Lower lobe of right lung (tissue), 2 donors: ENCODE data around the gene ELF1. TPM values are rescaled to one million over a fixed set of nuclear protein-coding genes. Genes with fewer than 3 reads are reported as not detected.
A peak's percentile ranks its signal among the peaks of the same experiment; 100 is the strongest.

Source experiments
- ATAC-seq, 2 donors: fragments of 200-7000 bp; cut with Tn5 transposase; one replicate each; pipeline ENCODE4 v1.9.1; 2020 to 2022; ENCODE audit warnings: mild to moderate bottlenecking in 2 of 2, moderate library complexity in 2 of 2
- DNase-seq: peaks from one replicate; pipeline ENCODE4 v3.0.0-alpha.2; 2020
- H3K27ac ChIP-seq: fragments of 200-600 bp; one replicate; pipeline ENCODE4 v1.8.0; 2022
- H3K27me3 ChIP-seq: fragments of 200-600 bp; one replicate; pipeline ENCODE4 v1.8.0; 2022; ENCODE audit warnings: low read depth
- H3K36me3 ChIP-seq: fragments of 200-600 bp; one replicate; pipeline ENCODE4 v1.8.0; 2022; ENCODE audit warnings: mild to moderate bottlenecking
- H3K4me1 ChIP-seq: fragments of 200-600 bp; one replicate; pipeline ENCODE4 v1.8.0; 2022
- H3K4me3 ChIP-seq: fragments of 200-600 bp; one replicate; pipeline ENCODE4 v1.8.0; 2022; ENCODE audit warnings: mild to moderate bottlenecking
- H3K9me3 ChIP-seq: fragments of 200-600 bp; one replicate; pipeline ENCODE4 v1.8.0; 2022
- CTCF ChIP-seq: fragments of 200-600 bp; IDR thresholded peaks from one replicate; pipeline ENCODE4 v1.8.0; 2022; ENCODE audit warnings: antibody characterized with exemption, mild to moderate bottlenecking
- intact Hi-C: fragments of 100-400 bp; cut with DNase I; formaldehyde crosslinking; loops from one replicate; pipeline ENCODE4 v1.11.0; 2022
- total RNA-seq: library from RNA; stranded (reverse); fragmentation: NEBNext Ultra II Directional; extraction: Animal tissue kit (Norgen Biotek cat#: 25700); gene quantifications from one replicate; pipeline ENCODE4 v1.2.1, GENCODE V29; 2021
- donor health status: DM: no; HTN: yes; CAD: no; lungs with severe emphysema.

Gene ELF1
- total RNA-seq, 1 donor from 2014 or later: 98.1 TPM

GRCh38 chr13:41034881-41035280, 15.8 kb upstream of the ELF1 start:
- ATAC-seq: peak in 1 of 2 donors; percentile 55
- Histone ChIP-seq H3K27ac (no peak overlapping the region), H3K27me3 (no peaks in the 10 kb centered on the region), H3K4me3 (no peak overlapping the region), H3K4me1 (peaks cover 21% of the 10 kb centered on the region), H3K9me3 (no peaks in the 10 kb centered on the region), H3K36me3 (no peaks in the 10 kb centered on the region)
- no peak for TF ChIP-seq CTCF
- no peak for DNase-seq
- intact Hi-C loops: no loop called here

- Histone ChIP-seq H3K4me1 (peaks cover 21% of the 10 kb centered on the region), H3K4me3 (no peak overlapping the region), H3K36me3 (no peaks in the 10 kb centered on the region), H3K9me3 (no peaks in the 10 kb centered on the region), H3K27me3 (no peaks in the 10 kb centered on the region), H3K27ac (no peak overlapping the region)
- TF ChIP-seq CTCF: no peak
- no peak for DNase-seq
- intact Hi-C loops: no loop called here
- ATAC-seq: no peak
These were observed 15.3 kb upstream of the ELF1 start for GRCh38 chr13:41034382-41034781.

DNA sequence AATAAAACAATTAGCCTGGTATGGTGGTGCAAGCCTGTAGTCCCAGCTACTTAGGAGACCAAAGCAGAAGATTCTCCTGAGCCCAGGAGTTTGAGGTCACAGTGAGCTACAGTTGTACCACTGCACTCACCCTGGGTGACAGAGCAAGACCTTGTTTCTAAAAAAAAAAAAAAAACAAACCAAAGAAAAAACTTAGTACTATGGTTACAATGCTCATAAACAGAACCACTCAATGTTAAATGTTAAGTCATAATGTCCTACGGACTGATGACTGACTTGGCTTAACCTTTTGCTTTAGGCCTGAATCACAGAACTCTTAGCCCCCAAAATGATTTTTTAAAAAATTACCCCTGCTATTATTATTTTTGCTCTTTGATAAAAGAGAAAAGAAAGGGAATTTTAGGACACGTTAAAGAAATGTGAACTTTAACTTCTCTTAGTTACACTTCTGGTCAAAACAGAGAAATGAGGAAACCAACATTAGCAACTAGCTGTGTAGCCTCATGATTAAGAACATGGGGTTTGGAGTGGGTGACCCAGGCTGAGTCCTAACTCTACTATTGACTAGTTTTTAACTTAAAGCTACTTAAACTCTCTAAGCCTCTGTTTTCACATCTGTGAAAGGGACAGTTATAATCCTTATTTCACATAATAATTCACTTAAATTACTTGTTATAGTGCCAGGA, 13.7 kb upstream of the ELF1 start:
- H3K4me1 ChIP-seq: peaks cover 21% of the 10 kb centered on the region
- no peak for TF ChIP-seq CTCF
- no peaks in the 10 kb centered on the region for H3K36me3 ChIP-seq
- ATAC-seq (peak in 1 of 2 donors; percentile 67), DNase-seq (no peak)
- intact Hi-C loops: no loop called here
- H3K9me3 ChIP-seq: no peaks in the 10 kb centered on the region
- no peak overlapping the region for H3K4me3 ChIP-seq
- H3K27ac ChIP-seq: peak overlapping the region; percentile 33
- H3K27me3 ChIP-seq: no peaks in the 10 kb centered on the region

GRCh38 chr13:41029629-41030028, 10.5 kb upstream of the ELF1 start:
- no peak overlapping the region for H3K27ac ChIP-seq
- peaks cover 5% of the 10 kb centered on the region for H3K36me3 ChIP-seq
- no peak for DNase-seq
- peaks cover 35% of the 10 kb centered on the region for H3K4me1 ChIP-seq
- intact Hi-C loops: no loop called here
- ATAC-seq: no peak
- no peaks in the 10 kb centered on the region for H3K27me3 ChIP-seq
- no peak for TF ChIP-seq CTCF
- no peaks in the 10 kb centered on the region for H3K9me3 ChIP-seq
- no peak overlapping the region for H3K4me3 ChIP-seq

GRCh38 chr13:41028051-41028450, 8.9 kb upstream of the ELF1 start:
- no peak for DNase-seq
- intact Hi-C loops: no loop called here
- Histone ChIP-seq H3K27ac (no peak overlapping the region), H3K9me3 (no peaks in the 10 kb centered on the region), H3K4me3 (no peak overlapping the region), H3K4me1 (peaks cover 32% of the 10 kb centered on the region), H3K36me3 (peaks cover 5% of the 10 kb centered on the region), H3K27me3 (no peaks in the 10 kb centered on the region)
- no peak for ATAC-seq
- TF ChIP-seq CTCF: no peak
